ENCODE results near the gene TMEM208.

- TF ChIP-seq CTCF (IDR thresholded peaks at IDR 0.05) (no peak), POLR2A (IDR thresholded peaks at IDR 0.05) (no peak)
Observed at GRCh38 chr16:67265834-67266233, 38.9 kb downstream of the TMEM208 start.

Data from right lobe of liver (tissue), 4 donors.